OCI-LY1 (cell line): Measurements from ENCODE around the gene LOXL3.
A peak's percentile ranks its signal among the peaks of the same experiment; 100 is the strongest.

Experiments
- H2AFZ ChIP-seq: fragments of 200-600 bp; sonication (generic), shearing (Covaris generic); 2 replicates; pipeline ENCODE4 v1.6.0; 2014; ENCODE audit warnings: antibody characterized with exemption, mild to moderate bottlenecking, low read length
- H3F3A ChIP-seq: fragments of 200-600 bp; sonication (generic), shearing (Covaris generic); 2 replicates; pipeline ENCODE4 v1.6.0; 2014; ENCODE audit warnings: mild to moderate bottlenecking, antibody characterized with exemption, low read length, moderate library complexity; ENCODE audit not compliant: insufficient read depth
- H3K27ac ChIP-seq: fragments of 200-600 bp; sonication (generic); 2 replicates; pipeline ENCODE4 v1.5.1; 2014; ENCODE audit warnings: low read length, mixed run types, mild to moderate bottlenecking, low read depth; ENCODE audit not compliant: poor library complexity, severe bottlenecking
- H3K27me3 ChIP-seq: fragments of 200-600 bp; sonication (generic); 2 replicates; pipeline ENCODE4 v1.6.0; 2014; ENCODE audit warnings: antibody characterized with exemption, mild to moderate bottlenecking, low read length, moderate library complexity; ENCODE audit not compliant: insufficient read depth
- H3K36me3 ChIP-seq: fragments of 200-600 bp; sonication (generic); 2 replicates; pipeline ENCODE4 v1.6.1; 2014; ENCODE audit warnings: mild to moderate bottlenecking, antibody characterized with exemption, low read length, moderate library complexity, mixed read lengths; ENCODE audit not compliant: insufficient read depth
- H3K4me1 ChIP-seq: fragments of 200-600 bp; sonication (generic); 2 replicates; pipeline ENCODE4 v1.5.1; 2014; ENCODE audit warnings: mild to moderate bottlenecking, low read length, moderate library complexity; ENCODE audit not compliant: insufficient read depth, severe bottlenecking
- H3K4me2 ChIP-seq: fragments of 200-600 bp; sonication (generic), shearing (Covaris generic); 2 replicates; pipeline ENCODE4 v1.6.1; 2014; ENCODE audit warnings: low read length
- H3K4me3 ChIP-seq: fragments of 200-600 bp; sonication (generic); 2 replicates; pipeline ENCODE4 v1.5.1; 2014; ENCODE audit warnings: low read length, low read depth, mild to moderate bottlenecking, mixed read lengths; ENCODE audit not compliant: poor library complexity, severe bottlenecking
- H3K79me2 ChIP-seq: fragments of 200-600 bp; shearing (Covaris generic); 2 replicates; pipeline ENCODE4 v1.6.1; 2016; ENCODE audit warnings: mixed run types, low read length, mixed read lengths; ENCODE audit not compliant: insufficient read depth
- H3K9ac ChIP-seq: fragments of 200-600 bp; sonication (generic), shearing (Covaris generic); 2 replicates; pipeline ENCODE4 v1.6.1; 2014; ENCODE audit warnings: mild to moderate bottlenecking, low read length, mixed read lengths
- H3K9me2 ChIP-seq: fragments of 200-600 bp; sonication (generic), shearing (Covaris generic); 2 replicates; pipeline ENCODE4 v1.6.1; 2014; ENCODE audit warnings: low read depth, mild to moderate bottlenecking, low read length, mixed read lengths
- H3K9me3 ChIP-seq: fragments of 200-600 bp; shearing (Covaris generic); 2 replicates; pipeline ENCODE4 v1.6.1; 2014; ENCODE audit warnings: low read length, mixed read lengths
- H4K20me1 ChIP-seq: fragments of 200-600 bp; sonication (generic), shearing (Covaris generic); 2 replicates; pipeline ENCODE4 v1.6.0; 2016; ENCODE audit warnings: mild to moderate bottlenecking, low read length; ENCODE audit not compliant: insufficient read depth
- CTCF ChIP-seq: fragments of 200-600 bp; sonication (generic), shearing (Covaris generic); IDR thresholded peaks from 2 replicates; pipeline ENCODE4 v1.5.1; 2017; ENCODE audit warnings: mild to moderate bottlenecking, antibody characterized with exemption, low read length, moderate library complexity, mixed read lengths
- EZH2 ChIP-seq: fragments of 200-600 bp; sonication (generic), shearing (Covaris generic); IDR thresholded peaks from 2 replicates; pipeline ENCODE4 v1.8.0; 2017; ENCODE audit warnings: borderline replicate concordance, mixed run types, mild to moderate bottlenecking, antibody characterized with exemption, low read length, moderate library complexity, mixed read lengths

Gene LOXL3

GRCh38 chr2:74588664-74589063, 34.9 kb upstream of the LOXL3 start:
- Histone ChIP-seq H3K79me2 (no peaks in the 10 kb centered on the region), H3K9me2 (no peaks in the 10 kb centered on the region), H3K4me3 (no peak overlapping the region), H3F3A (no peaks in the 10 kb centered on the region), H2AFZ (no peak overlapping the region), H3K27ac (no peak overlapping the region), H3K27me3 (no peaks in the 10 kb centered on the region), H3K9ac (no peak overlapping the region), H3K9me3 (no peaks in the 10 kb centered on the region), H3K4me2 (no peak overlapping the region), H3K4me1 (peaks cover 8% of the 10 kb centered on the region), H3K36me3 (no peaks in the 10 kb centered on the region), H4K20me1 (no peaks in the 10 kb centered on the region)
- no peak for TF ChIP-seq CTCF
- TF ChIP-seq EZH2: no peak

- no peaks in the 10 kb centered on the region for H3K9me2 ChIP-seq
- no peak overlapping the region for H3K4me3 ChIP-seq
- TF ChIP-seq EZH2 (no peak), CTCF (peak; percentile 73)
- no peaks in the 10 kb centered on the region for H3K36me3 ChIP-seq
- no peaks in the 10 kb centered on the region for H3K79me2 ChIP-seq
- no peak overlapping the region for H3K4me2 ChIP-seq
- no peak overlapping the region for H3K9ac ChIP-seq
- no peak overlapping the region for H3K27ac ChIP-seq
- peaks cover 8% of the 10 kb centered on the region for H3K4me1 ChIP-seq
- H2AFZ ChIP-seq: no peak overlapping the region
- no peaks in the 10 kb centered on the region for H3K9me3 ChIP-seq
- H3K27me3 ChIP-seq: no peaks in the 10 kb centered on the region
- no peaks in the 10 kb centered on the region for H4K20me1 ChIP-seq
- no peaks in the 10 kb centered on the region for H3F3A ChIP-seq
Measured at GRCh38 chr2:74587664-74588277, 34.0 kb upstream of the LOXL3 start.

- no peaks in the 10 kb centered on the region for H3K9me3 ChIP-seq
- peak overlapping the region; percentile 14 for H3K4me3 ChIP-seq
- TF ChIP-seq EZH2 (no peak), CTCF (peak; percentile 24; the same call in 1 of the 2 replicates)
- H4K20me1 ChIP-seq: no peaks in the 10 kb centered on the region
- H3K9ac ChIP-seq: no peak overlapping the region
- no peaks in the 10 kb centered on the region for H3K79me2 ChIP-seq
- H3K4me2 ChIP-seq: peak overlapping the region; percentile 26; the same call in 1 of the 2 replicates
- H3K9me2 ChIP-seq: no peaks in the 10 kb centered on the region
- H3K27me3 ChIP-seq: no peaks in the 10 kb centered on the region
- H3K36me3 ChIP-seq: no peaks in the 10 kb centered on the region
- peaks cover 8% of the 10 kb centered on the region for H3K4me1 ChIP-seq
- H3F3A ChIP-seq: no peaks in the 10 kb centered on the region
- H3K27ac ChIP-seq: no peak overlapping the region
- H2AFZ ChIP-seq: no peak overlapping the region
Measured at GRCh38 chr2:74585406-74586185, 31.9 kb upstream of the LOXL3 start.
